K562 (cell line): ENCODE measurements around the gene CD302. TPM values are rescaled to one million over a fixed set of nuclear protein-coding genes. Genes with fewer than 3 reads are reported as not detected.

Experiments
- ATAC-seq: fragments of 200-7000 bp; cut with Tn5 transposase; 3 replicates; pipeline ENCODE4 v1.9.1; 2020; ENCODE audit warnings: moderate library complexity
- BruUV-seq: library from RNA; stranded (reverse); fragments of 400-500 nt; replicated peaks from 2 replicates; lab custom pipeline; 2021; lab: Mats Ljungman, UMichigan
- CTCF ChIA-PET: fragments of 300-600 bp; formaldehyde crosslinking; extraction: SDS; loops from one replicate; lab custom pipeline; 2021; ENCODE audit warnings: low intra/inter-chr PET ratio; lab: Yijun Ruan, JAX
- POLR2A ChIA-PET: fragments of 300-600, 350-650 bp; sonication (Branson Sonifier 250); formaldehyde crosslinking; extraction: SDS; loops from one replicate; lab custom pipeline; 2021; ENCODE audit warnings: antibody characterized with exemption, inconsistent platforms; lab: Yijun Ruan, JAX
- DNase-seq, 4 experiments: peaks; one replicate each; pipeline versions ENCODE4 v3.0.0 to v3.0.0-alpha.2; 2011 to 2018; ENCODE audit warnings: low spot score in 3 of 4, mixed read lengths in 3 of 4; ENCODE audit errors: extremely low read depth in 1 of 4
- FAIRE-seq: peaks from 2 replicates; lab custom pipeline; 2011; peaks lifted over from hg19 to GRCh38; lab: Jason Lieb, UNC
- H2AFZ ChIP-seq: 2 replicates; pipeline ENCODE4 v1.6.0; 2011; ENCODE audit warnings: low read depth, low read length, control low read depth, inconsistent platforms
- H3K27ac ChIP-seq: fragments of 200-600 bp; 3 replicates; pipeline ENCODE4 v1.8.0; 2011; ENCODE audit warnings: low read depth, mild to moderate bottlenecking, control low read depth, inconsistent platforms, low read length, moderate library complexity, mixed read lengths; ENCODE audit errors: extremely low read depth
- H3K27me3 ChIP-seq, 2 experiments: fragments of 300-600 bp in 1 of 2; 2 replicates in 1 of 2; 3 replicates in 1 of 2; pipeline versions ENCODE4 v1.6.0 to v1.8.0; 2011; ENCODE audit warnings: inconsistent platforms in 2 of 2, low read length in 2 of 2, mild to moderate bottlenecking in 1 of 2, mixed read lengths in 1 of 2, moderate library complexity in 1 of 2; ENCODE audit not compliant: control insufficient read depth in 2 of 2, insufficient read depth in 2 of 2
- H3K36me3 ChIP-seq: fragments of 300-600 bp; 3 replicates; pipeline ENCODE4 v1.8.0; 2011; ENCODE audit warnings: mild to moderate bottlenecking, low read length, inconsistent platforms; ENCODE audit not compliant: control insufficient read depth, insufficient read depth
- H3K4me1 ChIP-seq, 2 experiments: fragments of 200-600 bp in 1 of 2; replicated peaks in 1 of 2; 2 replicates in 1 of 2; 3 replicates in 1 of 2; pipeline versions ENCODE4 v1.5.1 to v1.8.0; 2011; ENCODE audit warnings: inconsistent platforms in 2 of 2, low read length in 2 of 2, mild to moderate bottlenecking in 1 of 2, mixed read lengths in 1 of 2, moderate library complexity in 1 of 2; ENCODE audit not compliant: control insufficient read depth in 2 of 2, insufficient read depth in 2 of 2
- H3K4me2 ChIP-seq: 2 replicates; pipeline ENCODE4 v1.6.1; 2011; ENCODE audit warnings: low read length, control low read depth, inconsistent platforms, mixed read lengths; ENCODE audit not compliant: insufficient read depth
- H3K4me3 ChIP-seq: fragments of 200-600 bp; sonication (generic), shearing (Covaris generic); 2 replicates; pipeline ENCODE4 v1.5.1; 2016; ENCODE audit warnings: control low read depth, inconsistent platforms
- H3K79me2 ChIP-seq: fragments of 200-600 bp; 3 replicates; pipeline ENCODE4 v1.8.0; 2011; ENCODE audit warnings: low read length, inconsistent platforms; ENCODE audit not compliant: control insufficient read depth, insufficient read depth
- H3K9ac ChIP-seq, 2 experiments: 2 replicates each; pipeline versions ENCODE4 v1.6.0 to v1.6.1; 2011; ENCODE audit warnings: low read depth in 2 of 2, low read length in 2 of 2, control low read depth in 1 of 2, inconsistent platforms in 1 of 2, mild to moderate bottlenecking in 1 of 2, mixed read lengths in 1 of 2; ENCODE audit not compliant: insufficient read depth in 1 of 2
- H3K9me1 ChIP-seq: one replicate; pipeline ENCODE4 v1.6.0; 2011; ENCODE audit warnings: inconsistent platforms, mild to moderate bottlenecking, low read length, moderate library complexity; ENCODE audit not compliant: control insufficient read depth, insufficient read depth
- H3K9me3 ChIP-seq: replicated peaks from 2 replicates; pipeline ENCODE4 v1.5.1; 2011; ENCODE audit warnings: low read depth, low read length, inconsistent platforms; ENCODE audit not compliant: control insufficient read depth, insufficient read depth
- H4K20me1 ChIP-seq: replicated peaks from 2 replicates; pipeline ENCODE4 v1.6.1; 2011; ENCODE audit warnings: low read length, inconsistent platforms, mixed read lengths; ENCODE audit not compliant: control insufficient read depth, insufficient read depth
- AFF4 ChIP-seq: sonication (generic); formaldehyde crosslinking; IDR thresholded peaks from 2 replicates; pipeline ENCODE4 v1.8.0; 2023; ENCODE audit warnings: mild to moderate bottlenecking, missing genetic modification reagents
- CREB1 ChIP-seq, 2 experiments: sonication (generic) in 1 of 2; formaldehyde crosslinking in 1 of 2; IDR thresholded peaks; 2 replicates each; pipeline versions ENCODE4 v1.6.1 to v1.8.0; 2012 to 2022; ENCODE audit warnings: inconsistent platforms in 1 of 2, mild to moderate bottlenecking in 1 of 2, missing genetic modification reagents in 1 of 2, moderate library complexity in 1 of 2
- FIP1L1 ChIP-seq: fragments of 200-400 bp; formaldehyde crosslinking; IDR thresholded peaks from 2 replicates; pipeline ENCODE4 v1.6.1; 2018; ENCODE audit warnings: mild to moderate bottlenecking, low read depth, low read length; ENCODE audit not compliant: poor library complexity, severe bottlenecking
- MYC ChIP-seq, 2 experiments: fragments of 250-450 bp in 1 of 2; sonication (Bioruptor Pico) in 1 of 2; IDR thresholded peaks; 2 replicates each; pipeline versions ENCODE4 v1.5.1 to v1.6.1; 2012 to 2021; ENCODE audit warnings: low read depth in 2 of 2, borderline replicate concordance in 1 of 2, improper control_type of control experiment in 1 of 2, low read length in 1 of 2, mild to moderate bottlenecking in 1 of 2, moderate library complexity in 1 of 2
- NBN ChIP-seq: fragments of 450-650 bp; IDR thresholded peaks from 2 replicates; pipeline ENCODE4 v1.6.1; 2016; ENCODE audit warnings: low read depth, mild to moderate bottlenecking
- NR1H2 ChIP-seq: sonication (generic); formaldehyde crosslinking; IDR thresholded peaks from 2 replicates; pipeline ENCODE4 v1.4.0; 2020; ENCODE audit warnings: mild to moderate bottlenecking, missing genetic modification reagents
- PYGO2 ChIP-seq: fragments of 450-650 bp; IDR thresholded peaks from 2 replicates; pipeline ENCODE4 v1.6.1; 2016; ENCODE audit warnings: mild to moderate bottlenecking, missing genetic modification characterization, moderate library complexity, missing compliant biosample characterization
- SETDB1 ChIP-seq: IDR thresholded peaks from one replicate; pipeline ENCODE4 v1.6.1; 2012; ENCODE audit warnings: low read length, control low read depth, inconsistent platforms
- TCF7 ChIP-seq: sonication (generic); IDR thresholded peaks from 2 replicates; pipeline ENCODE4 v1.6.1; 2016; ENCODE audit warnings: antibody characterized with exemption, borderline replicate concordance
- ZFP1 ChIP-seq: fragments of 450-650 bp; formaldehyde crosslinking; IDR thresholded peaks from 2 replicates; pipeline ENCODE4 v1.4.0; 2020; ENCODE audit warnings: mild to moderate bottlenecking, mixed read lengths
- ZNF146 ChIP-seq: IDR thresholded peaks from one replicate; pipeline ENCODE4 v1.6.1; 2018; ENCODE audit warnings: missing compliant biosample characterization; ENCODE audit not compliant: unreplicated experiment
- WGBS: fragments of 100-300 bp; shearing (Covaris generic); methylation state at CpG from one replicate; pipeline ENCODE4 v1.1.6; 2016; ENCODE audit warnings: low coverage, mixed read lengths; ENCODE audit not compliant: insufficient coverage; ENCODE audit errors: missing lambda C conversion rate; 5-methylcytosine and 5-hydroxymethylcytosine counted together
- in situ Hi-C: fragments of 300-500 bp; cut with MboI; formaldehyde crosslinking; loops from 4 replicates; pipeline ENCODE4 v1.15.0; 2018; ENCODE audit warnings: inconsistent platforms, mixed read lengths
- intact Hi-C: fragments of 100-400 bp; cut with micrococcal nuclease; formaldehyde crosslinking; loops from 2 replicates; pipeline ENCODE4 v1.14.2; 2022
- polyA plus RNA-seq, 8 experiments: library from polyadenylated mRNA; depleted of rRNA in 4 of 8; stranded (reverse) in 5 of 8; unstranded in 3 of 8; fragments of >200 nt; fragmentation: Nextera tagmentation in 2 of 8; fragmentation: Illumina TruSeq in 1 of 8; extraction: Ambion mirVana in 2 of 8; extraction: Trizol in 1 of 8; gene quantifications; 2 replicates each; pipeline versions ENCODE4 v1.2.1 to v1.2.3, GENCODE V29; 2011 to 2014; ENCODE audit warnings: inconsistent platforms in 1 of 8, missing spikeins in 1 of 8
- total RNA-seq, 7 experiments: library from RNA; depleted of rRNA in 6 of 7; stranded (reverse); fragments of >200 nt in 6 of 7; fragmentation: Illumina TruSeq in 2 of 7; extraction: Trizol in 2 of 7; gene quantifications; 2 replicates each; pipeline versions ENCODE4 v1.2.1 to v1.2.3, GENCODE V29; 2011 to 2021; ENCODE audit warnings: low replicate concordance in 1 of 7

CD302 gene
- total and polyA plus RNA-seq, 9 of the 15 experiments (the other 6 are each of a cell fraction or from before 2014, with no cell fraction given): 0.03 to 0.07 (median 0.04) TPM; not detected in 5

DNA sequence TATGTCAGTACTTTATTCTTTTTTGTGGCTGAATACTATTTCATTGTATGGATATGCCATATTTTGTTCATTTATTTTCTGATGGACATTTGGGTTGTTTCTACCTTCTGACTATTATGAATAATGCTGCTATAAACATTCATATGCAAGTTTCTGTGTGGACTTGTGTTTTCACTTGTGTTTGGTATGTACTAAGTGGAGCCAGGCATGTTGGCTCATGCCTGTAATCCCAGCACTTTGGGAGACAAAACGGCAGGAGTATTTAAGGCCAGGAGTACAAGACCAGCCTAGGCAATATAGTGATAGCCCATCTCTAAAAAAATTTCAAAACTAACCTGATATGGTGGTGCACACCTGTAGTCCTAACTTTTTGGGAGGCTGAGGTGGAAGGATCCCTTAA lies 62.4 kb downstream of the CD302 start:
- peak; percentile 6 for FAIRE-seq
- H2AFZ ChIP-seq: no peak overlapping the region
- WGBS: 70% methylated on average over 1 of the region's 1 CpG
- H3K36me3 ChIP-seq: peaks cover 92% of the 10 kb centered on the region
- intact Hi-C loops: no loop called here
- CTCF ChIA-PET: no interaction called here
- no peak for TF ChIP-seq MYC (IDR thresholded peaks at IDR 0.05; ENCODE audit: low read depth, low read length)
- no peak for TF ChIP-seq MYC (CRISPR knock-in tag; IDR thresholded peaks at IDR 0.05; ENCODE audit: borderline replicate concordance, low read depth)
- TF ChIP-seq ZNF146 (CRISPR knock-in tag): peak; percentile 20
- no peak for TF ChIP-seq TCF7
- TF ChIP-seq ZFP1 (CRISPR knock-in tag): no peak
- TF ChIP-seq SETDB1: no peak
- TF ChIP-seq, all 486 proteins: peak for 1
- no peak for ATAC-seq
- in situ Hi-C loops: no loop called here
- Histone ChIP-seq H3K4me1 (peaks cover 0 to 9% of the 10 kb centered on the region in 2 experiments; a peak in 2 of 5 replicates), H3K4me2 (no peak overlapping the region), H3K27me3 (no peaks in the 10 kb centered on the region), H3K4me3 (no peak overlapping the region), H4K20me1 (no peaks in the 10 kb centered on the region; the same call in 1 of the 2 replicates), H3K27ac (no peak overlapping the region), H3K79me2 (peaks cover 97% of the 10 kb centered on the region), H3K9ac (no peak overlapping the region), H3K9me1 (no peaks in the 10 kb centered on the region), H3K9me3 (no peaks in the 10 kb centered on the region)
- no peak for DNase-seq
- POLR2A ChIA-PET: interaction anchor here (1.7 kb wide), 1 partner anchor 21 kb away, joined by 5 read pairs; no protein-coding TSS in a partner anchor
- BruUV-seq: no TSS peak

- no peak for TF ChIP-seq AFF4
- TF ChIP-seq FIP1L1: no peak
- no peak for TF ChIP-seq CREB1 (IDR thresholded peaks at IDR 0.05)
- TF ChIP-seq CREB1 (CRISPR knock-in tag; IDR thresholded peaks at IDR 0.05): no peak
- no peak for TF ChIP-seq PYGO2 (tag)
- no peak for TF ChIP-seq NR1H2
- no peak for TF ChIP-seq NBN
- in situ Hi-C loops: no loop called here
- intact Hi-C loops: no loop called here
- Histone ChIP-seq H2AFZ (no peak overlapping the region), H4K20me1 (peaks cover 12% of the 10 kb centered on the region), H3K27me3 (no peaks in the 10 kb centered on the region), H3K4me3 (no peak overlapping the region), H3K4me1 (no peaks in the 10 kb centered on the region), H3K9me3 (no peaks in the 10 kb centered on the region), H3K27ac (no peak overlapping the region), H3K4me2 (no peak overlapping the region), H3K79me2 (peaks cover 97% of the 10 kb centered on the region), H3K36me3 (peaks cover 73% of the 10 kb centered on the region), H3K9me1 (no peaks in the 10 kb centered on the region), H3K9ac (no peak overlapping the region)
- DNase-seq: no peak
- no peak for FAIRE-seq
- CTCF ChIA-PET: no interaction called here
- 92% methylated on average over 3 of the region's 3 CpGs for WGBS
- POLR2A ChIA-PET: interaction anchor here (2.4 to 3.1 kb wide), 2 partner anchors 10 to 14 kb away, joined by 10 to 19 read pairs; no protein-coding TSS in a partner anchor
- BruUV-seq: no TSS peak
- no peak for ATAC-seq
These were observed 69.4 kb downstream of the CD302 start for GRCh38 chr2:159728629-159729028.
